Activated CD4-positive, alpha-beta T cell treated with anti-CD3 and anti-CD28 coated beads, Interleukin-2, amount 10 ng/mL, durations not matched to agents 24 days and 14 days (primary cell): ENCODE data around the gene CP. TPM values are rescaled to one million over a fixed set of nuclear protein-coding genes. Genes with fewer than 3 reads are reported as not detected.

Source experiments
- DNase-seq: peaks from one replicate; pipeline ENCODE4 v3.0.0; 2022
- H3K27ac Mint-ChIP-seq: one replicate; pipeline ENCODE4 v1.8.0; 2022; ENCODE audit warnings: mild to moderate bottlenecking, mixed read lengths
- H3K27me3 Mint-ChIP-seq: one replicate; pipeline ENCODE4 v1.8.0; 2022; ENCODE audit warnings: mixed read lengths
- H3K36me3 Mint-ChIP-seq: one replicate; pipeline ENCODE4 v1.8.0; 2022; ENCODE audit warnings: low read depth, mild to moderate bottlenecking, mixed read lengths
- H3K4me1 Mint-ChIP-seq: one replicate; pipeline ENCODE4 v1.8.0; 2021; ENCODE audit warnings: mixed read lengths
- H3K4me3 Mint-ChIP-seq: one replicate; pipeline ENCODE4 v1.8.0; 2022; ENCODE audit warnings: mild to moderate bottlenecking, moderate library complexity, mixed read lengths
- H3K9me3 Mint-ChIP-seq: one replicate; pipeline ENCODE4 v1.8.0; 2021; ENCODE audit warnings: mixed read lengths
- intact Hi-C: fragments of 100-400 bp; cut with micrococcal nuclease; formaldehyde crosslinking; loops from one replicate; pipeline ENCODE4 v1.15.1; 2023
- total RNA-seq: library from RNA; stranded (reverse); gene quantifications from 2 replicates; pipeline ENCODE4 v1.2.3, GENCODE V29; 2022

Gene CP
- total RNA-seq, 1 donor from 2014 or later: not detected

DNA sequence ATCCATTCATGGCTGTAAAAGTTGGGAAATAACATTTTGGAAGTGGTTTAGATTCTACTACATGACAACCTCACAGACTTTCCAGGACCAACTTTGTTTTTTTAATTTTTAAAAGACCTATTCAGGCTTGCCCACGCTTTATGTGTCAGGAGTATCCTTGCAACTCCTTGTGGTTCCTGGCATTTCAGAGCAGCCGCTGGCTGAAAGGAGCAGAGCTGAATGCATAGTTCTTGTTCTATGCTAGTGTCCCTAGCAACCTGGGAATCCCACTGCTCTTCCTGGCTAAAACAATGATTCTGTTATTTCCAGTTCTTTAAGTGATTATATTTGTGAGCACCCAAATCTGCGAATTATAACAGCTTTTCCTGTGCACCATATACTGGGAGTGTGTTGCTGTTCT is 34.9 kb downstream of the CP start:
- H3K9me3 Mint-ChIP-seq: no peaks in the 10 kb centered on the region
- intact Hi-C loops: no loop called here

DNA sequence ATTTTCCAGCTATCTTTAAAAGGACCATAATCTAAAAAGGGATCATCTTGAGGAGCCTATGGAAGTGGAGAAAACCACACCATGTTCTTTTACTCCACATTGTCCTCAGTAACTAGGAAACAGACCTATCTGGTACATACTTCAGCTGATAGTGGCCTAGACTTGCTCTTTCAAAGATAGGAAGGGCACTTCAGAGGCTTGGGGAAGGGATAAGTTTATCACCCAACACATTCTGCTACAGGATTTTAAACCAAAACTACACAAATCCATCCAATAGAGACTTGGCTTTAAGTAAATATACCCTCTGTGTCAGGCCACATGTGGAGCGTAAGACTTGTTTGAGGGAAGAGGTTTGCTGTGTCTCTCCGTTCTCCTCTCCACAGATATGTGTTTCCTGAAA is 35.4 kb downstream of the CP start:
- Mint-ChIP-seq H3K4me3 (no peak overlapping the region), H3K9me3 (no peaks in the 10 kb centered on the region), H3K27ac (no peak overlapping the region), H3K27me3 (peaks cover 31% of the 10 kb centered on the region), H3K36me3 (no peaks in the 10 kb centered on the region), H3K4me1 (no peaks in the 10 kb centered on the region)
- DNase-seq: no peak
- intact Hi-C loops: no loop called here

More for the DNA sequence above, 34.9 kb downstream of the CP start:
- H3K27ac Mint-ChIP-seq: no peak overlapping the region
- H3K36me3 Mint-ChIP-seq: no peaks in the 10 kb centered on the region
- no peaks in the 10 kb centered on the region for H3K4me1 Mint-ChIP-seq
- no peak for DNase-seq
- H3K4me3 Mint-ChIP-seq: no peak overlapping the region
- H3K27me3 Mint-ChIP-seq: peaks cover 32% of the 10 kb centered on the region

DNA sequence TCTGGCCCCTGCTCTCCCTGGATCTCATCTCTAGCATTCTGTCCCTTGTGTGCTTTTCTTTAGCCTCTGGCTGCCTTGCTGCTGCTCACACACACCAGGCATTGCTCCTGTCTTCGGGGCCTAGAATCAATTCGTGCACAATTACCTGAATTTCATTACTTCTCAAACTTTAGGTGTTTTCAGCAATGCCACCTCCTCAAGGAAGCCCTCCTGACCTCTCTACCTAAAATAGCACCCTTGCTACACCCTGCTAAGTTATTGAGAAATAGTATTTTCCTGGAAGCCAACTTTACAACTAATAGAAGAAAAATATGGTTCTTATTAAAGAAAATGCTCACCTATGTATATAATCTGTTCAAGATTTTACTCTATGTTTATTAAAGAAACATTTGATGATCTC is 40.4 kb downstream of the CP start:
- H3K27me3 Mint-ChIP-seq: peaks cover 9% of the 10 kb centered on the region
- no peak for DNase-seq
- no peaks in the 10 kb centered on the region for H3K9me3 Mint-ChIP-seq
- H3K4me3 Mint-ChIP-seq: no peak overlapping the region
- H3K4me1 Mint-ChIP-seq: no peaks in the 10 kb centered on the region
- H3K36me3 Mint-ChIP-seq: peaks cover 4% of the 10 kb centered on the region
- intact Hi-C loops: no loop called here
- no peak overlapping the region for H3K27ac Mint-ChIP-seq

DNA sequence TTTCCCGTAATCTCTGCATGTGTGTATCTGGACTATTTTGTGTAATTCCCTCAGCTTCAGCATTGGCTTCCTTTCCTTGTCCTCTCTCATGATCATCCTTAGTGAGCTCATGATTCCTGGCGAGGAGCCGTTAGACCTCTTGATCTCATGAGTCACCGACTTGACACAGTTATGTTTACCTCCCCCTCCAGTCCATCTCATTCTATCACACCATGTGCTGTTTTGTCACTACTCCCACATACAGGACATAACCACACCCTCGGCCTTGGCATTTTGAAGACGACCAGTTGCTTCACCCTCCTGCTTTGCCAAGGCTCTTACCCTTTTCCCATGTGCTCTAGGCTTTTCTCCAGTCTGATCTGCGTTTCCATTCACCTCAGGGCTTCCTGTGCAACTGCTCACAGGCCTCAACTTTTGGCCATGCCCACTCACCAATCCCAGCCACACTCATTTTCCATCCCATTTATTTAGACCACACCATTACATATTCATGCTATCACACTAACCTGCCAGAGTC is 41.5 kb downstream of the CP start:
- DNase-seq: no peak
- intact Hi-C loops: no loop called here
- Mint-ChIP-seq H3K9me3 (no peaks in the 10 kb centered on the region), H3K4me3 (no peak overlapping the region), H3K4me1 (peaks cover under 1% of the 10 kb centered on the region), H3K27ac (no peak overlapping the region), H3K36me3 (peaks cover 6% of the 10 kb centered on the region), H3K27me3 (peaks cover 2% of the 10 kb centered on the region)

DNA sequence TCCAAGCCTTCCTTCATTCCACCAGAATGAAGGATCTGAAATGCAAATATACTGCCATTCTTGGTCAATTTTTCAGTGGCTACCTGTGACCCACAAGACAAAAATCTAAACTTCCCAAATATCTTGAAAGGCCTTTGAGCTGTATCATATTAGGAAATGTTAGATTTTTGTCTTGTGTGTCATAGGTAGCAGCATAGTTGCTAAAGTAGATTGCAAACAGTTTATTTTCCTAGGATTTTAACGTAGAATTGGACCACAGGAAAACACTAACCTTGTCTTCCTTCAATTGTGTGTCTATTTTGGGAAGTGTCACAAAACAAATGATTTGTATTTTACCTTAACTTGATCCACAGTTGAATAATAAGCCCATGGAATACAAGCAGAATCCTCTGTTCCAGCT is 42.4 kb downstream of the CP start:
- Mint-ChIP-seq H3K27ac (no peak overlapping the region), H3K9me3 (no peaks in the 10 kb centered on the region), H3K4me3 (no peak overlapping the region), H3K36me3 (peaks cover 12% of the 10 kb centered on the region), H3K4me1 (peaks cover 6% of the 10 kb centered on the region), H3K27me3 (no peaks in the 10 kb centered on the region)
- no peak for DNase-seq
- intact Hi-C loops: loop anchor here (5.0 kb wide), 1 partner anchor 68 kb away; no protein-coding TSS in a partner anchor

DNA sequence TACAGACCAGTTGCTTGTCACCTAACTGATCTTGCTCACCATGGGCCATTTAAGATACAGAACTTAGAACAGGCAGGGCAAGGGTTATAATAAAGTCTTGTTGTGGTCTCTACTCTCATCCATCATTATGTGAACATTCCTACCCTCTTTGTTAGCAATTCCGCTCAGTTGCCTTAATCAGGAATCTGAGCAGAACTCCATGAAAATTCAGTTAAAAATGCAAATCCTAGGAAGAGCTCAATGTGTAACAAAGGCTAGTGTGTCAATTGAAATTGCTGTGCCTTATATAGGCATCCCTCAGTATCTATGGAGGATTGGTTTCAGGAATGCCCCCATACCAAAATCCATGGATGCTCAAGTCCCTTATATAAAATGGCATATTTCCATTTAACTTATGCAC is 44.5 kb downstream of the CP start:
- Mint-ChIP-seq H3K27me3 (no peaks in the 10 kb centered on the region), H3K27ac (no peak overlapping the region), H3K4me1 (peaks cover 9% of the 10 kb centered on the region), H3K4me3 (no peak overlapping the region), H3K36me3 (peaks cover 26% of the 10 kb centered on the region), H3K9me3 (no peaks in the 10 kb centered on the region)
- DNase-seq: no peak
- intact Hi-C loops: loop anchor here (5.0 kb wide), 1 partner anchor 70 kb away; no protein-coding TSS in a partner anchor

DNA sequence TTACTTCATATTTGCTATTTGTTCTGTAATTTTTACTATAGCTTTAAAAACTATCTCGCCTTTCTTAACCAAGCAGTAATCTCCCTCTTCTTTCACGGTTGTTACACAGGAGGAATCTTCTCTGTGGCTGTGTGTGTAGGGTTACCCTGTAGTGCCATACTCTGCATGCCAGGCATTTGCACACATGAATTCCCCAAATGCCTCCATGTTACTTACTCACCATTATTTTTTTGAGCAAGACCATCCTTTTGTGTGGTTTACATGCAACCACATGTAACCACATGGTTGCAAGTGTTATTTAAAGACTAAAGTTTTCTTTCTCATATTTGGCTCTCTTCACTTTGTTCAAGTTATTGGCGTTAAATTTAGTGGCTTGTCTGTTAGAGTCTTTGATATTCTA is 46.7 kb downstream of the CP start:
- DNase-seq: peak; percentile 62
- no peaks in the 10 kb centered on the region for H3K27me3 Mint-ChIP-seq
- no peak overlapping the region for H3K4me3 Mint-ChIP-seq
- H3K27ac Mint-ChIP-seq: no peak overlapping the region
- peaks cover 9% of the 10 kb centered on the region for H3K4me1 Mint-ChIP-seq
- H3K9me3 Mint-ChIP-seq: no peaks in the 10 kb centered on the region
- intact Hi-C loops: loop anchor here (1.0 to 5.0 kb wide), 3 partner anchors 46 to 72 kb away; partner anchors contain the start of gene HPS3
- peaks cover 39% of the 10 kb centered on the region for H3K36me3 Mint-ChIP-seq

DNA sequence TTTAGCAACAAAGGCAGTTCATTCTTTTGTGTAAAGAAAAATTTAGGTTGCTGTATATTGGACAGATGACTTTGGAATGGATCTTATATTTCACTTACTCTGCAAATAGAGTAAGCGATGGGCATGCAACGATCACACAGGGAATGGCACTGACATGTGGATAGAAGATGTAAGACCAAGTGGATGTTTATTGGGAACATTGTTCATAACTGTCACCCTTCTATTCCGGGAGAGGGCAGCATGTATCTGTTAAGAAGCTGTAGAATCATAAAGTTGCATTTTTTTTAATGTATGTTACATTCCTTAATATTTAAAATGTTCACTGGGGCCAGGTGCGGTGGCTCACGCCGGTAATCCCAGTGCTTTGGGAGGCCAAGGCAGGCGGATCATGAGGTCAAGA is 51.0 kb downstream of the CP start:
- Mint-ChIP-seq H3K4me1 (peaks cover 9% of the 10 kb centered on the region), H3K36me3 (peaks cover 61% of the 10 kb centered on the region), H3K4me3 (no peak overlapping the region), H3K9me3 (no peaks in the 10 kb centered on the region), H3K27ac (no peak overlapping the region), H3K27me3 (no peaks in the 10 kb centered on the region)
- intact Hi-C loops: no loop called here
- no peak for DNase-seq

DNA sequence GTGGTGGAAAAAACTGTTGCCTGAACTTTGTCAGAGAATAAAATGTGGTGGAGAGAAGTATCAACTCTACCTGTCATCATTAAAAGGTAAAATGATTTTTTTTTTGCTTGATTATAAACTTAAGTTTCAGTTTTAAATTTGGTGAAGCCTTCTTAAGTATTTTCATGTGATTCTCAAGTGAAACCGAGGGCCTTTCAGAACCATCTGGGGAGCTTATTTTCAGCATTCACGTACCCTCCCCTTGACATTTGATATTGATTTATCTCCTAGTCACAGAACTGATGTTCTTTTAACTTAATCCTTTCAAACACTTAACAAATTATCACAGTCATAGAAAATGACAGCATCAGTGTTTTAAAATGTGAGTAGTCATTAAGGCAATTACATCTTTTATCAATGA is 53.7 kb downstream of the CP start:
- DNase-seq: no peak
- peaks cover 59% of the 10 kb centered on the region for H3K36me3 Mint-ChIP-seq
- no peaks in the 10 kb centered on the region for H3K27me3 Mint-ChIP-seq
- H3K27ac Mint-ChIP-seq: no peak overlapping the region
- H3K4me1 Mint-ChIP-seq: no peaks in the 10 kb centered on the region
- intact Hi-C loops: no loop called here
- H3K9me3 Mint-ChIP-seq: no peaks in the 10 kb centered on the region
- H3K4me3 Mint-ChIP-seq: no peak overlapping the region

DNA sequence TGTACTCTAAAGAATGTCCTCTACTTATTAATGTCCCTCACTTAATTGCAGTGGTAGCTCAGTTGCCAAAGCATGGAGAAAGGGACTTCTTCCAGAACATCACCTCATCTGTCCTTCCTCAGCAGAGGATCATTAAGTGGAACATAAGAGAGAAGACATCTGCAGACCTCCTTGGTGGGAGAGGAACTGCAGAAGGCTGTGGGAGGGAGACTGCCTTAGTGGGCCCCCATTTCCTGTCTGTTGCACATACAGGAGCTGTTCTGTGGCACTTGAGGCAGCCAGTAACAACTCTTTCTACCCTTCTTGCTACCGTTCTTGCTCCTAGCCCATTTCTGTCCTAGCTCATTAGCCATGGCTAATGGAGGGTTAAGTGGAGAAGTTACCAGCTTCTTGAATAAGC is 58.6 kb downstream of the CP start:
- Mint-ChIP-seq H3K27me3 (no peaks in the 10 kb centered on the region), H3K27ac (no peak overlapping the region), H3K9me3 (no peaks in the 10 kb centered on the region), H3K36me3 (peaks cover 54% of the 10 kb centered on the region), H3K4me3 (no peak overlapping the region), H3K4me1 (no peaks in the 10 kb centered on the region)
- intact Hi-C loops: no loop called here
- DNase-seq: no peak

DNA sequence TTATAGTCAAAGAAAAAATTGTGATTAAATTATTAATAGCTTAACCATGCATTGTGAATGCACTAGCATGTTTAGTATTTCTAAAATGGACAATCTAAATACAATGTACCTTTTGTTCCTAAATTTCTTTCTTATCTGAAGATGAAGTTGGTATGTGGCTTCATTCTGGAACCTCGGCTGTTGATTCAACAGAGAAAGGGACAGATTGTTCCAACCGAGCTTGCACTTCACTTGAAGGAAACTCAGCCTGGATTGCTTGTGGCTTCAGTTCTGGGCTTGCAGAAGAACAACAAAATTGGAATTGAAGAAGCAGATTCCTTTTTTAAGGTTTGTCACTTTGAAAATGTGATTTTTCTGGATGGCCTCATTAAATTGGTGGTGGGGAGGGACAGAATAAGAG is 59.6 kb downstream of the CP start:
- Mint-ChIP-seq H3K27ac (no peak overlapping the region), H3K36me3 (peaks cover 52% of the 10 kb centered on the region), H3K9me3 (no peaks in the 10 kb centered on the region), H3K27me3 (no peaks in the 10 kb centered on the region), H3K4me1 (no peaks in the 10 kb centered on the region), H3K4me3 (no peak overlapping the region)
- intact Hi-C loops: no loop called here
- DNase-seq: no peak

DNA sequence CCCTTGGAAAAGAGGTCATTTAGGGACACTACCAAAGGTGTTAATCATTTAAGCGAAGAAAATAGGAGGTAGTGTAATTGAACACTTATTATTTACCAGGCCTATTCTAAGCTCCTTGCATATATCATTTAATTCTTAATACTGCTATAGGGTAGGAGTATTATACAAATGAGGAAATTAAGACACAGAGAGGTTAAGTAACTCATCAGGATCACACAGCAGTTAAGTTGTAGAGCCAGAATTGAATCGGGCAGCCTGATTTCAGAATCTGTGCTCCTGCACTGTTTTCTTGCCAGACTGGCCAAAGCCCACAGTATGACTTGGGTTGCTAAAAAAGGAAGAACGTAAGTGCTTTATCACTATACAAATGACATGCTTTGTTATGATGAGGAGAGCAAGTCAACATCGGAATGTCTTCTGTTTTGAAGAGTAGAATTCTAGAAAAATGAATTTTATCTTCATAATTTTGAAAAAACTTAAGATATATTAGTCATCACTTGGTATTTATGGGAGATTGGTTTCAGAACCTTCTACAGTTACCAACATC is 60.8 kb downstream of the CP start:
- intact Hi-C loops: no loop called here
- H3K27ac Mint-ChIP-seq: no peak overlapping the region
- no peak for DNase-seq
- no peaks in the 10 kb centered on the region for H3K9me3 Mint-ChIP-seq
- no peaks in the 10 kb centered on the region for H3K27me3 Mint-ChIP-seq
- peaks cover 54% of the 10 kb centered on the region for H3K36me3 Mint-ChIP-seq
- no peak overlapping the region for H3K4me3 Mint-ChIP-seq
- no peaks in the 10 kb centered on the region for H3K4me1 Mint-ChIP-seq

DNA sequence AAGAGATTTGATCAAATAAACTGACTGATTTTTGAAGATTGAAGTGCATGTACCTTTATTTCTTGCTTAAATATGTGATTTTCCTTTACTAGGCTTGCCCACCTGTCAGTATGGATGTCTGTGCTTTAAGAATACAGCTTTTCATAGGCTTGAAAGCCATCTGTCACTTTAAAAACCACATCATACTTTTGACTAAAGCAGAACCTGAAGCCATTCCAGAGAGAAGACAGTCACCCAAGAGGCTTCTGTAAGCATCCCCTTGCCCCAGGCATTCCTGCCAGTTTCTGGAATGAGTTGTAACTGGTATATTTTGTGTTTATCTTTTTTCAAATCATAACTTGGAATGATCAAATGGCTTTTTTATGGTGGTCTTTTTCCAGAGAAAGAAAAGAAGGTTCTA is 68.2 kb downstream of the CP start:
- peaks cover 16% of the 10 kb centered on the region for H3K4me1 Mint-ChIP-seq
- no peak overlapping the region for H3K27ac Mint-ChIP-seq
- H3K36me3 Mint-ChIP-seq: peaks cover 46% of the 10 kb centered on the region
- no peak overlapping the region for H3K4me3 Mint-ChIP-seq
- H3K27me3 Mint-ChIP-seq: no peaks in the 10 kb centered on the region
- H3K9me3 Mint-ChIP-seq: no peaks in the 10 kb centered on the region
- intact Hi-C loops: loop anchor here (2.0 kb wide), 1 partner anchor 25 kb away; the partner anchor contains the start of gene HPS3
- DNase-seq: no peak

DNA sequence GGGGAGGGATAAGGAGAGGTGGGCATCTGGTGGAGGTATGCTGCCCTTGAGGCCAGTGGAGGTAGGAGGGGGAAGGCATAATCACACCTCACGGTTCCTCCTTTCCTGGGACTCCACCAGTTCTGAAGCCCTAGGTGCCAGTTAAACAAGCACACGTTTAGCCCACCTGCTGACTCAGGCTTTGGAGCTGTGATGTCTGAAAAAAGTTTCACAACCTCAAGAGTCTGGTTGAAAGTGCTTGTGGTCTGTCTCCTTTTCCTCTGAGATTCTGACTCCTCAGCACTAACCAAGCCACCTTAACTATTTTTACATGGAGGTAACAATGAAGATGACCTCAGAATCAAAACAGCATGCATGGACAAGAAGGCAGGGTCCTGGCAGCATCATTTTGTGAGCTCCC is 69.2 kb downstream of the CP start:
- Mint-ChIP-seq H3K9me3 (no peaks in the 10 kb centered on the region), H3K4me3 (no peak overlapping the region), H3K27ac (peak overlapping the region; percentile 39), H3K36me3 (peaks cover 46% of the 10 kb centered on the region), H3K27me3 (no peaks in the 10 kb centered on the region), H3K4me1 (peaks cover 16% of the 10 kb centered on the region)
- DNase-seq: peak; percentile 71
- intact Hi-C loops: loop anchor here (2.0 kb wide), 1 partner anchor 24 kb away; the partner anchor contains the start of gene HPS3

DNA sequence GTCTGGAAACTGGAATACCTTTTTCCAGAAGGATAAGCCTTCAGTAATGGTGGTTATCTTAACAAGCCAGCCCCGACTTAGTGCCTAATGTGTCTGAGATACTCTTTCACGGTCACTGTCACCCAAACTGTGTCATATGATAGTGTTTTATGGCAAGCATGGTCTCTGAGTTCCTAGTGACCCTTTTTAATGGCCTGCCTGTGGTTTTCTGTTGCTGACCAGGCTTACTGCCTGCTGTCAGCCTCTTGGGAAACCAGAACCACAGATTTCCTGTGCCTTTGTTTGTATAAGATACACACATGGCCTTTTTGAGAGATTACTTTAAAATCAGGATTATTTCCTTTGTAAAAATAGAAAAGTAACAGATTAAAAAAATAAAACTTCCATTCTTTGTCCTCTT is 69.8 kb downstream of the CP start:
- Mint-ChIP-seq H3K4me3 (no peak overlapping the region), H3K27me3 (no peaks in the 10 kb centered on the region), H3K9me3 (no peaks in the 10 kb centered on the region), H3K36me3 (peaks cover 42% of the 10 kb centered on the region), H3K4me1 (peaks cover 16% of the 10 kb centered on the region), H3K27ac (no peak overlapping the region)
- intact Hi-C loops: loop anchor here (2.0 kb wide), 1 partner anchor 23 kb away; the partner anchor contains the start of gene HPS3
- DNase-seq: no peak
